MCF 10A (cell line): ENCODE measurements around the gene BGN. TPM values are rescaled to one million over a fixed set of nuclear protein-coding genes. Genes with fewer than 3 reads are reported as not detected.

Experiments used
- BruUV-seq: library from RNA; stranded (reverse); fragments of 400-500 nt; replicated peaks from 2 replicates; lab custom pipeline; 2021; lab: Mats Ljungman, UMichigan
- CTCF ChIA-PET: fragments of 300-600 bp; sonication (Branson Sonifier 250); formaldehyde crosslinking; extraction: SDS; loops from one replicate; lab custom pipeline; 2021; ENCODE audit warnings: antibody characterized with exemption, inconsistent platforms; lab: Yijun Ruan, JAX
- POLR2A ChIA-PET: fragments of 300-600, 350-650 bp; sonication (Branson Sonifier 250); formaldehyde crosslinking; extraction: SDS; loops from one replicate; lab custom pipeline; 2020; ENCODE audit warnings: antibody characterized with exemption, inconsistent platforms; lab: Yijun Ruan, JAX
- DNase-seq: peaks from one replicate; pipeline ENCODE4 v3.0.0-alpha.2; 2018; ENCODE audit not compliant: unreplicated experiment
- H3K27ac Mint-ChIP-seq: one replicate; pipeline ENCODE4 v1.8.0; 2022; ENCODE audit warnings: mild to moderate bottlenecking, low read depth, mixed read lengths; ENCODE audit not compliant: unreplicated experiment
- H3K27me3 Mint-ChIP-seq: one replicate; pipeline ENCODE4 v1.8.0; 2022; ENCODE audit warnings: mixed read lengths; ENCODE audit not compliant: insufficient read depth, unreplicated experiment
- H3K36me3 Mint-ChIP-seq: one replicate; pipeline ENCODE4 v1.8.0; 2022; ENCODE audit warnings: mild to moderate bottlenecking, moderate library complexity, mixed read lengths; ENCODE audit not compliant: insufficient read depth, unreplicated experiment
- H3K4me1 Mint-ChIP-seq: one replicate; pipeline ENCODE4 v1.8.0; 2022; ENCODE audit warnings: mixed read lengths; ENCODE audit not compliant: insufficient read depth, unreplicated experiment
- H3K4me3 Mint-ChIP-seq: one replicate; pipeline ENCODE4 v1.8.0; 2022; ENCODE audit warnings: mild to moderate bottlenecking, moderate library complexity, mixed read lengths; ENCODE audit not compliant: unreplicated experiment
- H3K9me3 Mint-ChIP-seq: one replicate; pipeline ENCODE4 v1.8.0; 2022; ENCODE audit warnings: mixed read lengths; ENCODE audit not compliant: unreplicated experiment
- CTCF ChIP-seq: fragments of 200-600 bp; IDR thresholded peaks from one replicate; pipeline ENCODE4 v1.8.0; 2022; ENCODE audit warnings: antibody characterized with exemption, mild to moderate bottlenecking; ENCODE audit not compliant: unreplicated experiment
- intact Hi-C: fragments of 100-400 bp; cut with micrococcal nuclease; formaldehyde crosslinking; loops from 2 replicates; pipeline ENCODE4 v1.14.1; 2022
- total RNA-seq: library from RNA; stranded (reverse); gene quantifications from 2 replicates; pipeline ENCODE4 v1.2.3, GENCODE V29; 2022

The BGN gene
- total RNA-seq, 1 experiment from 2014 or later: 1.3 TPM

- no peak for DNase-seq
- Mint-ChIP-seq H3K27me3 (no peaks in the 10 kb centered on the region), H3K36me3 (peaks cover 15% of the 10 kb centered on the region), H3K4me3 (no peak overlapping the region), H3K27ac (no peak overlapping the region), H3K9me3 (no peaks in the 10 kb centered on the region), H3K4me1 (no peaks in the 10 kb centered on the region)
- no peak for TF ChIP-seq CTCF
- intact Hi-C loops: no loop called here
- CTCF ChIA-PET: interaction anchor here (0.6 to 1.2 kb wide), 3 partner anchors 13 to 33 kb away, joined by 3 to 5 read pairs (median 3); no protein-coding TSS in a partner anchor
- POLR2A ChIA-PET: no interaction called here
- BruUV-seq: no TSS peak
Measured at GRCh38 chrX:153457827-153458466, 36.8 kb upstream of the BGN start.

GRCh38 chrX:153458476-153458875 is 36.3 kb upstream of the BGN start:
- H3K27me3 Mint-ChIP-seq: no peaks in the 10 kb centered on the region
- no peaks in the 10 kb centered on the region for H3K9me3 Mint-ChIP-seq
- ChIA-PET CTCF (interaction anchor here (1.2 kb wide), 1 partner anchor 16 kb away, joined by 3 read pairs; no protein-coding TSS in a partner anchor), POLR2A (no interaction called here)
- no peak overlapping the region for H3K27ac Mint-ChIP-seq
- no peak for TF ChIP-seq CTCF
- peaks cover 15% of the 10 kb centered on the region for H3K36me3 Mint-ChIP-seq
- BruUV-seq: no TSS peak
- H3K4me1 Mint-ChIP-seq: no peaks in the 10 kb centered on the region
- no peak for DNase-seq
- H3K4me3 Mint-ChIP-seq: no peak overlapping the region
- intact Hi-C loops: no loop called here

- POLR2A ChIA-PET: no interaction called here
- H3K9me3 Mint-ChIP-seq: no peaks in the 10 kb centered on the region
- DNase-seq: no peak
Measured at GRCh38 chrX:153459986-153460385, 34.8 kb upstream of the BGN start.

More at GRCh38 chrX:153459986-153460385, 34.8 kb upstream of the BGN start:
- Mint-ChIP-seq H3K4me1 (no peaks in the 10 kb centered on the region), H3K27ac (no peak overlapping the region), H3K4me3 (no peak overlapping the region), H3K27me3 (no peaks in the 10 kb centered on the region), H3K36me3 (peaks cover 15% of the 10 kb centered on the region)
- CTCF ChIA-PET: interaction anchor here (0.6 to 1.2 kb wide), 3 partner anchors 34 to 509 kb away, joined by 3 read pairs; no protein-coding TSS in a partner anchor
- intact Hi-C loops: no loop called here
- no peak for TF ChIP-seq CTCF
- no TSS peak for BruUV-seq
